Glomerular visceral epithelial cell (primary cell): ENCODE data around the gene AEN.
A peak's percentile ranks its signal among the peaks of the same experiment; 100 is the strongest.

Experiments
- DNase-seq: peaks from one replicate; pipeline ENCODE4 v3.0.0-alpha.2; 2016; ENCODE audit errors: extremely low spot score

Gene AEN

DNA sequence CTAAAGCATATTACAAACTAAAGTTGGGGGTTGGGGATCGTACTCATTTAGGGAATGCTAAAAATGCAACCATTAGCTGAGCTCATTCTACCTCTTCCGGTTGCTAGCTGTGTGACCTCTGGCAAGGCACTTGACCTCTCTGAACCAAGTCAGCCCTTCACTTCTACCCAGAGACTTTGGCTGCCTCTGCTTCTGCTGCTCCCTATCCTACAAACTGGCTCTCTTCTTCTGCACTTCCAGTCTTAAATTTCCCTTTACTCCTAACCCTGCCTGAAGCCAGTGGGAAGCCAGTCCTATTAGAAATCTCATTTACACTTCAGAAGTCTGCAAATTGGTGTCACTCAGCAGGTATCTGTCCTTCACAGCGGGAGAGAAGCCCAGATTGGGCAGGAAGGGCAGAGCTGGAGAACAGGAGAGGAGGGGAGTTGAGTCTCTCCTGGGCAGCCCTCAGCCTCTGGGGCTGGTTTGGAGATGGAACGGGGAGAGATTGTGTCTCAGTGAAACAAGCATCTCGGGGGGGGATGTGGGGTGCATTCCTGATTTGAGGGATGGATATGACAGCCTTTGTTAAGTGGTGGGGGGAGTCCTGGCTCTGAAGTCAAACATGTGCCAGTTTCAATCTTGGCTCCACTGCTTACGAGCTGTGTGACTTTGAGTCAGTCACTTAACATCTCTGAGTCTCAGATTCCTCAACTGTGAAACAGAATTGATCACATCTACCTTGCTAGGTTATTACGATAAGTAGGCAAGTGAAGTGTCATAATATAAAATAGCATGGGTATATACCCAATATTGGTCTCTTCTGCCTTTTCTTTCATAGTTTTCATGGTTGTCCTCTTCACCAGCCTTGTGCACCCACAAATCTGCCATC, 7.8 kb upstream of the AEN start:
- DNase-seq: no peak

GRCh38 chr15:88615303-88616107, 5.6 kb upstream of the AEN start:
- DNase-seq: no peak

GRCh38 chr15:88616240-88616639, 4.9 kb upstream of the AEN start:
- DNase-seq: no peak

DNA sequence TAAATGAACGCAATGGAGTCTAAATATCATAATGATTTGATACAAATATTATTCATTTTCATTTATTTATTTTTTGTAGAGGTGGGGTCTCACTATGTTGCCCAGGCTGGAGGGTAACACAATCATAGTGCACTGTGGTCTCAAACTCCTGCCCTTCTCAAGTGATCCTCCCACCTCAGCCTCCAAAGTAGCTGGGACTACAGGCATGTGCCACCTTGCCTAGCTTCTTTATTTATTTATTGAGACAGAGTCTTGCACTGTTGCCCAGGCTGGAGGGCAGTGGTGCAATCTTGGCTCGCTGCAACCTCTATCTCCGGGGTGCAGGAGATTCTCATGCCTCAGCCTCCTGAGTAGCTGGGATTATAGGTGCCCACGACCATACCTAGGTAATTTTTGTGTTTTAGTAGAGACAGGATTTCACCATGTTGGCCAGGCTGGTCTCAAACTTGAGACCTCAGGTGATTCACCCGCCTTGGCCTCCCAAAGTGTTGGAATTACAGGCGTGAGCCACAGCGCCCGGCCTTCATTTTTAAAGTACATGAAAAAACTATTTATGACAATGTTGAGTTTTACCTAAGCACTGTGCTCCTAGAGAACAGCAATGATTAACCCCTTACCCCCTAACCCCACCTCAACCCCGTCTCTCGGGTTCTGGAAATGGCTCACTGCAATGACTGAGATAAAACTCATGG, 4.0 kb upstream of the AEN start:
- DNase-seq: no peak

- DNase-seq: no peak
These were observed 3.4 kb upstream of the AEN start for GRCh38 chr15:88617790-88618189.

DNA sequence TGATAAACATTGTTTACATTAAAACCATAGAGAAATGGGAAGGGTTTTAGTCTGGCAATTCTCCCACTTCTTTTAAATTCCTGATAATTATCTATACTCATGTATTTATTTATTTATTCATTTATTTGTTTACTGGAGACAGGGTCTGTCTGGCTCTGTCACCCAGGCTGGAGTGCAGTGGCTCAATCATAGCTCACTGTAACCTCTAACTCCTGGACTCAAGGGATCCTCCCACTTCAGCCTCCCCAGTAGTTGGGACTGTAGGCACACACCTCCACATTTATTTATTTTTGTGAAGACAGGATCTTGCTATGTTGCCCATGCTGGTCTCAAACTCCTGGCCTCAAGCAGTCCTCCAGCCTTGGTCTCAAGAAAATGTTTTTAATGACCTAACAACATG, 2.5 kb upstream of the AEN start:
- no peak for DNase-seq

GRCh38 chr15:88619796-88620195, 1.3 kb upstream of the AEN start:
- no peak for DNase-seq

GRCh38 chr15:88621789-88622604, 857 bp downstream of the AEN start:
- peak; percentile 32 for DNase-seq

DNA sequence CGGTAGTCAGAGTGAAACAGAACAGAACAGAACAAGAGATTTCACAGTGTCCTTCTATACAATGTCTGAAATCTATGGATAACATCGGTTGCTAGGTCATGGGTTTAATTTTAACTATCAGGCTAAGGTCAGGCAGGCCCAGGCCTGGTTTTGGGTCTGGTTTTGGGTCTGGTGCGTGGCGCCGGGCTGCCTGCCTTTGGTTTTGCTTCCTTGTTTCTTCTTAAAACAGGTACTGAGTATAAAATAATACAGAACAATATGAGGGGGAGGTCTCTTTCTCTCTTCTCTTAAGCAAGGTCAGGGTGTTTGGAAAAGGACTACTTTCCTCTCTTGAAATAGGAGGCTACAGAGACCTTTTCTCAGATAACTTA, 1.4 kb downstream of the AEN start:
- no peak for DNase-seq

DNA sequence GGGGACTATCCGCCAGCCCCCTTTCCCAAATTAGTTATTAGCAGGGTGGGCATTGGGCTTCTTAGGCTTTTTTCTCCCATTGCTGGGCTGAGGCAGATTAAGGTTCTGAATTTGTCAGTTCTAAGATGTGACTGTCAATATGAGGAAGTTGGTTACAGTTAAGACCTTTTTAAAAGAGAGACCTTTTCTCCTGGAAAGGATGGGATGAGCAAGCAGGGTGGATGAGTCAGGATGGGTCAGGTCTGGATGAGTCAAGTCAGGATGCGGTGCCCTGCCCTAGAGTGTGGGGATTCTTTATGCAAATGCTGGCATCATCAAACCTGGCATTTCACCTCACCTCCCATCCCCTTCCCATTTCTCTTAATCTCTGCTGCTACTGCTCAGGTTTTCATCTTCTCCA, 1.9 kb downstream of the AEN start:
- peak; percentile 85 for DNase-seq

DNA sequence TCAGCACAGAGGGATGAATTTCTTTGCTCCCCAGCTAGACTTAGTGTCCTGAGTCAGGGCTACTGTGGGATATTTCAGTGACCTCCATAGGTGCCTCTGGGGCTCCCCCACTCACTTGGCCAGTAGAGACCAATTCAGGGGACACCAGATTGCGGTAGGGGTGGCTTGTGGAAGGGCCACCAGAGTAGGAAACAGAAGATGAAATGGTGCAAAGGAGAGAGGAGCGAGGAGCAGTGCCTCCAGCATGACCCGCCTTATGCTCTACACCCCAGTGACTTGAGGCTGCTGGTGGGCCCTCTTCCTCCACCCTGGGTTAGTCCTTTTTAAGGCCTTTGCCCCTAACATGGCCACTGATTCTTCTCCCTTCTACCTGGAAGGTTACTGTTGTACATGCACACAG, 2.5 kb downstream of the AEN start:
- DNase-seq: no peak

GRCh38 chr15:88624156-88624970, 3.2 kb downstream of the AEN start:
- peak; percentile 32 for DNase-seq

DNA sequence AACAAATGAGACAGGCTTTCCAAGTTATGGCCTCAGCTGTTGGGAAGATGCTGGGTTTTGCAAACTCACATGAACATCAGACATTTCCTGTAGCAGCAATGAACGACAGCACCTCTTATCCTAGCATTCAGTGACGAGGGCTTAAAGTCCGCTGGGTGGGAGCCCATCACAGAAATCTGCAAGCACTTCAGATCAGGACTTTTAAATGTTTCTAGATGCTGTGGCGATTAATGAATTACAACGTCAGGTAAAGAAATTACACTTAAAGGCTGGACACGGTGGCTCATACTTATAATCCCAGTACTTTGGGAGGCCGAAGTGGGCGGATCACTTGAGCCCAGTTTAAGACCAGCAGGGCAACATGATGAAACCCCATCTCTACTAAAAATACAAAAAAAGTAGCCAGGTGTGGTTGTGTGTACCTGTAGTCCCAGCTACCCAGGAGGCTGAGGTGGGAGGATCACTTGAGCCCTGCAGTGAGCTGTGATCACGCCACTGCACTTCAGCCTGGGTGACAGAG, 3.9 kb downstream of the AEN start:
- DNase-seq: no peak

DNA sequence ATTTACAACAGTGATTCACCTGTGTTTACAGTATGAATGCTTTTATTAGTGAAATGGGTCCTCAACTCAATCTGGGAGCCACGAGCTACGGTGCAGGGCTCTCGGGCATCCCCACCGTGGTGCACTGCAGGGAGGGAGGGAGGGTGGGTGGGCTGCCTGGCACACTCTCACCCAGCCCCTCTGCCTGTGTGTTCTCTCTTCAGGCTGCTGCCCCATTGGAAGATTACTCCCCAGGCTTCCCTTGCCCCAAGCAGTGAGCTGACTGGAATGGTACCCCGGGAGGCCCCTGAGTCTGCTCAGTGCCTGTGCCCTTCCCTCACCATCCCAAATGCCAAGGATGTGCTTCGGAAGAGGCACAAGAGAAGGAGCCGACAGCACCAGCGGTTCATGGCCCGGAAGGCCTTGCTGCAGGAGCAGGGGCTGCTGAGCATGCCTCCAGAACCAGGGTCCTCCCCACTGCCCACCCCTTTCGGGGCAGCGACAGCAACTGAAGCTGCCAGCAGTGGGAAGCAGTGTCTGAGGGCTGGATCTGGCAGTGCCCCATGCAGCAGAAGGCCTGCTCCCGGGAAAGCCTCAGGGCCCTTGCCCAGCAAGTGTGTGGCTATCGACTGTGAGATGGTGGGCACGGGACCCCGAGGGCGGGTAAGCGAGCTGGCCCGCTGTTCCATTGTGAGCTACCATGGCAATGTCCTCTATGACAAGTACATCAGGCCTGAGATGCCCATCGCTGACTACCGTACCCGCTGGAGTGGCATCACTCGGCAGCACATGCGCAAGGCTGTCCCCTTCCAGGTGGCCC, 5.0 kb downstream of the AEN start:
- no peak for DNase-seq

GRCh38 chr15:88627463-88627862, 6.3 kb downstream of the AEN start:
- DNase-seq: no peak

GRCh38 chr15:88628018-88628654, 7.0 kb downstream of the AEN start:
- no peak for DNase-seq

DNA sequence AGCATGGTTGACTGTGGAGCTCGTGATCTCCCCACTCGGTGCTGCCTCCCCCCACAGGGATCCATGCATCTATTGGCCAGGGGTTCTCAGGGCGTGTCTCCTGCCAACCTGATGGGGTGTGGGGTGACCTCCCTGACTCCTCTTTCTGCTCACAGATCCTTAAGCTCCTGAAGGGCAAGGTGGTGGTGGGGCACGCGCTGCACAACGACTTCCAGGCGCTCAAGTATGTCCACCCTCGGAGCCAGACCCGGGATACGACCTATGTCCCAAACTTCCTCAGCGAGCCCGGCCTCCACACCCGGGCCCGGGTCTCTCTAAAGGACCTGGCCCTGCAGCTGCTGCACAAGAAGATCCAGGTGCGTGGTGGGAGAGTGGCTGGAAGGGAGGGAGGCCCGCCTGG, 7.9 kb downstream of the AEN start:
- no peak for DNase-seq

- DNase-seq: peak; percentile 30
These were observed 9.1 kb downstream of the AEN start for GRCh38 chr15:88630141-88630721.
